ENCODE measurements around the gene COA4.

The COA4 gene

GRCh38 chr11:73866095-73866579 is 10.5 kb downstream of the COA4 start:
- no peak for DNase-seq (ENCODE audit: low read depth in 2 of 2)

- no peak for DNase-seq (ENCODE audit: low read depth in 2 of 2)
These were observed 13.7 kb downstream of the COA4 start for GRCh38 chr11:73862986-73863385.

DNA sequence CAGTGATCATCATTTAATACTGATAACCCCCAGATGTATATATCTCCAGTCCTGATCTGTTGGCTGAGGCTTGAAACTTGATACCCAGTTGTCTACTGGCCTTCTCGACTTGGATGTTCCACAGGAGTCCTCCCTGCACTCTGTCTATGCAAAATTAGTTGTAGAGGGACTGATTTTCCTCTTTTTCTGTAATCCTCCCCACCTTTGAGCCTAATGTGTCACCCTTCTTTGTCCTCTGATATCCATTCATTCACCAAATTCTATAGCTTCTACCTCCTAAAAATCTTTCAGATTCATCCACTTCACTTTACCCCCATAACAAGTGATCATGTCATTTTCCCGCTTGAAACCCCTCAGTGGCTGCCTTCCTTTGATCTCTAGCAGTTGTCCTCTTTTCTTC is 16.4 kb downstream of the COA4 start:
- DNase-seq (ENCODE audit: low read depth in 2 of 2): no peak

GRCh38 chr11:73859671-73860070 is 17.0 kb downstream of the COA4 start:
- no peak for DNase-seq (ENCODE audit: low read depth in 2 of 2)

DNA sequence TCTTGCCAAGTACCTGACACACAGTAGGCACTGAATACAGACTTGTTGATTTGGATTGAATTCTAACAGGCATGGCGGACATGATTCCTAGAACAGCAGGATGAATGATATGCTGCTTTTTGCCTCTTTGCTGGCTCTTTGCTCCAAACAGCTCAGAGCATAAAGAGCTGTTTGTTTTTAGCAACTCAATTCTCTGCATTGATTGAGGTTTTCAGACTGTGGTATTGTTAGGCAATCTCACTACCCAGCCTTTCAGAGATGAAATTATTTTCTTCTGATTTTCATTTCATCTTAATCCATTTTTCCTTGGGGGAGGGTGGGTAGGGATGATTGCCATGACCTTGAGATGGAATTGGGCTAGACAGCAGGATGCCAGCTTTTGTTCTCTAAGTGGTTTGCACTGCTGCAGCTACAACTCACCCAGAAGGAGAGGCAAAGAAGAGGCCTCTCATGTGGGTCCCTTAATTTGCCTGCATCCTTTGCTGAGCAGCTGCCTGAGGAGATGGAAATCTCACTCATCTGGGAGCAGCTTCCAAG is 20.5 kb downstream of the COA4 start:
- no peak for DNase-seq (ENCODE audit: low read depth in 2 of 2)

DNA sequence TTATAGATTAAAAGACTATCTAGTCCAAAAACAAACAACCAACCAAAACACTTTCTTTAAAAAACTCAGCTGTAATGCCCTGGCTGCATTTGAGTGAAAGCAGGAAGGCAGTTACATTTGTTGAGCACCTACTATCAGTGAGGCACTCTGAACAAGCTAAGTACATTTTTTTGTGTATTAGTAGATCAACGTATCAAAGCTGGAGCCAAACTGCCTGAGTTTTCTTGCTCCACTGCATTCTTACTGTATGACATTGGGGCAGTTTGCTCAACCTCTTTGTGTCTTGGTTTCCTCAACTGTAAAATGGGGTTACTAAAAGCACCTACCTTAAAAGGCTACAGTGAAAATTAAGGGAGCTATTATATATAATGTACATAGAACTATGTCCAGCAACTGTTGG is 22.0 kb downstream of the COA4 start:
- no peak for DNase-seq (ENCODE audit: low read depth in 2 of 2)

DNA sequence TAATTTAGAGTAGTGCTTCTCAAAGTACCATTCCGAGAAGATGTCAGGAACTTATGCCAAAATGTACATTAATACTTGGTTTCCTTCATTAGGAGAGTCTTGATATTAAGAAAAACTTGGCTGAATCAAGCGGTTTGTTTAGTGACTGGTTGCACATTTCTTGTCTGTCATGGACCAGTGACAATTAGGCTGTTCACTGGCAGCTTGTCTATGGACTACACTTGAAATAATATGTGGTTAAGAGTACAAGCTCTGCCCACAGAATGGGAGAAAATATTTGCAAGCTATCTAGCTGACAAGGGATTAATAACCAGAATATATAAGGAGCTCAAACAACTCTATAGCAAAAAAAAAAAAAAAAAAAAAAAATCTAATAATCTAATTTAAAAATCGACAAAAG is 24.6 kb downstream of the COA4 start:
- no peak for DNase-seq (ENCODE audit: low read depth in 2 of 2)

- DNase-seq (ENCODE audit: low read depth in 2 of 2): no peak
These were observed 25.4 kb downstream of the COA4 start for GRCh38 chr11:73851046-73851764.

- no peak for DNase-seq (ENCODE audit: low read depth in 2 of 2)
These were observed 37.6 kb downstream of the COA4 start for GRCh38 chr11:73839123-73839457.

- no peak for DNase-seq (ENCODE audit: low read depth in 2 of 2)
These were observed 38.1 kb downstream of the COA4 start for GRCh38 chr11:73838443-73839122.

DNA sequence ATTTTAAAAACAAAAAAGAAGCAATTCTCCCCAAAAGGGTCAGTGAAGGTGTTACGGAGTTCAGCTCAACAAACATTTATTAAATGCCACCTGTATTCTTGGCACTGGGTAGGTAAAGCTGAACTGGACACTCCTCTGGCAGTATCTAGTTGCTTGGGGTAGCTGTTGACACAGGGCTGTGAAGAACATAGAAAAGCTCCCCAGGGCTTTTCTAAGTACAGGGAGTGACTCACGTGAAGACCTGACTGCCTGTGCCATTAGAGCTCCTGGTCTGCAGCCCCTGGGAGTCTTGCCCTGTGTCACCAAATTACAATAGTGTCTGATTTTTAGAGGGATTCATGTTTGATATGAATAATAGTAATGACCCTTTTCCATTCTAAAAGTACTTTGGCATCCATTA is 43.6 kb downstream of the COA4 start:
- DNase-seq (ENCODE audit: low read depth in 2 of 2): no peak

DNA sequence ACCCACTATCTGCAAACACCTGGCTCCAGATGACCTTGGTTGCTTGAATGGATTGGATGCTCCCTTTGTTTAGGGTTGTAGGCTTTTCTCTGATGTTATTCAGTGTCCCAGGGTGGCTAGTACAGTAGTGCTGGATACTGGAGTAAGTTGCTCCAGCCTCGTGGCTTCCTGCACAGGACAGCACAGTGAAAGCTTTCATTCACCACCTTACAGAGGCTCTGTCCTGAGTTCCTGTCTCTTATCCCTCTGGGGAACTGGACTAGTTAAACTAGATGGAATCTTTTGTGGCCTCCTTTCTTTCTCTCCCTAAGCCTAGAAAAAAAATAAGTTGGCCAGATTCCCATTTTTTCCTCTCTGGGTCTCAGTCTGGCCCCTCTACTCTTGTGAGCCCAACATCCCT is 46.4 kb downstream of the COA4 start:
- DNase-seq (ENCODE audit: low read depth in 2 of 2): no peak
